ENCODE results near the gene EFEMP1.

- TF ChIP-seq POLR2A (IDR thresholded peaks at IDR 0.05) (no peak), CTCF (IDR thresholded peaks at IDR 0.05) (no peak)
Measured at GRCh38 chr2:55910077-55910476, 13.5 kb downstream of the EFEMP1 start.
